ENCODE data around the gene HYAL4.

Gene HYAL4

DNA sequence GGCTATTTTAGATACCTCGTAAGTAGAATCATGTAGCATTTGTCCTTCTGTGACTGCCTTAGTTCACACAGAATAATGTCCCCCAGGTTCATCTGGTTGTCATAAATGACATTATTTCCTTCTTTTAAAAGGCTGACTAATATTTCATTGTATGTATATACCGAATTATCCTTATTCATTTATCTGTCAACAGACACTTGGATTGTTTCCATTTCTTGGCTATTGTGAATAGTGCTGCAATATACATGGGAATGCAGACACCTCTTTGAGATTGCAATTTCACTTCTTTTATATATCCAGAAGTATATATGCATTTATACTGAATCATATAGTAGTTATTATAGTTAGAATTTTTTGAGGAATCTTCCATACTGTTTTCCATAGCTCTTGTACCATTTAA lies 24.1 kb upstream of the HYAL4 start:
- Histone ChIP-seq H3K79me2 (ENCODE audit: control insufficient read depth, insufficient read depth, low read length, poor library complexity) (no peaks in the 10 kb centered on the region), H2BK5ac (ENCODE audit: low read depth, low read length, poor library complexity) (no peak overlapping the region)

GRCh38 chr7:123821320-123821719 lies 23.6 kb upstream of the HYAL4 start:
- no peak overlapping the region for H3K23ac ChIP-seq (ENCODE audit: low read length)
- no peak overlapping the region for H4K8ac ChIP-seq (ENCODE audit: low read depth, low read length)
- H3K9ac ChIP-seq (ENCODE audit: low read length): no peak overlapping the region
- no peak overlapping the region for H3K18ac ChIP-seq (ENCODE audit: low read length)
- no peak overlapping the region for H2BK120ac ChIP-seq (ENCODE audit: insufficient read depth, low read length, poor library complexity)
- no peak for DNase-seq
- H3K4ac ChIP-seq (ENCODE audit: low read depth, low read length): no peak overlapping the region
- H2AK5ac ChIP-seq (ENCODE audit: low read length): no peak overlapping the region
- H3K14ac ChIP-seq (ENCODE audit: low read length): no peak overlapping the region
- no peaks in the 10 kb centered on the region for H3K79me1 ChIP-seq (ENCODE audit: low read length)
- no peak overlapping the region for H3K4me3 ChIP-seq (ENCODE audit: low read depth, low read length)
- peaks cover 0 to 1% of the 10 kb centered on the region in 2 experiments for H3K4me1 ChIP-seq (ENCODE audit: control insufficient read depth in 1 of 2, insufficient read depth in 2 of 2, low read length in 2 of 2)
- no peak overlapping the region for H4K12ac ChIP-seq (ENCODE audit: low read depth, low read length)
- no peak overlapping the region for H3K27ac ChIP-seq (ENCODE audit: low read depth, low read length)
- no peak overlapping the region for H2BK12ac ChIP-seq (ENCODE audit: low read length)
- no peak overlapping the region for H2BK5ac ChIP-seq (ENCODE audit: low read depth, low read length, poor library complexity)
- no peaks in the 10 kb centered on the region for H3K36me3 ChIP-seq (ENCODE audit: control insufficient read depth in 1 of 2, insufficient read depth in 2 of 2, low read length in 2 of 2)
- WGBS (ENCODE audit: extremely low coverage, insufficient coverage, insufficient read length): no CpG with 5 or more reads among the region's 1 CpG
- no peak overlapping the region for H4K91ac ChIP-seq (ENCODE audit: low read depth, low read length)
- no peaks in the 10 kb centered on the region for H3K9me3 ChIP-seq (ENCODE audit: insufficient read depth, low read depth, low read length)
- no peaks in the 10 kb centered on the region for H3K79me2 ChIP-seq (ENCODE audit: control insufficient read depth, insufficient read depth, low read length, poor library complexity)
- H3K4me2 ChIP-seq (ENCODE audit: low read length): no peak overlapping the region
- no peak overlapping the region for H2AFZ ChIP-seq (ENCODE audit: insufficient read depth, low read length, poor library complexity)
- H3K27me3 ChIP-seq (ENCODE audit: insufficient read depth, low read length): no peaks in the 10 kb centered on the region

More for the DNA sequence above, 24.1 kb upstream of the HYAL4 start:
- Histone ChIP-seq H4K12ac (ENCODE audit: low read depth, low read length) (no peak overlapping the region), H3K23ac (ENCODE audit: low read length) (no peak overlapping the region), H2AFZ (ENCODE audit: insufficient read depth, low read length, poor library complexity) (no peak overlapping the region), H3K27me3 (ENCODE audit: insufficient read depth, low read length) (no peaks in the 10 kb centered on the region), H4K91ac (ENCODE audit: low read depth, low read length) (no peak overlapping the region), H3K27ac (ENCODE audit: low read depth, low read length) (no peak overlapping the region), H3K18ac (ENCODE audit: low read length) (no peak overlapping the region), H3K4me3 (ENCODE audit: low read depth, low read length) (no peak overlapping the region), H3K9me3 (ENCODE audit: insufficient read depth, low read depth, low read length) (no peaks in the 10 kb centered on the region), H3K9ac (ENCODE audit: low read length) (no peak overlapping the region), H2BK12ac (ENCODE audit: low read length) (no peak overlapping the region), H4K8ac (ENCODE audit: low read depth, low read length) (no peak overlapping the region), H2AK5ac (ENCODE audit: low read length) (no peak overlapping the region), H2BK120ac (ENCODE audit: insufficient read depth, low read length, poor library complexity) (no peak overlapping the region), H3K4me1 (ENCODE audit: control insufficient read depth in 1 of 2, insufficient read depth in 2 of 2, low read length in 2 of 2) (peaks cover 0 to 1% of the 10 kb centered on the region in 2 experiments), H3K14ac (ENCODE audit: low read length) (no peak overlapping the region), H3K4ac (ENCODE audit: low read depth, low read length) (no peak overlapping the region), H3K4me2 (ENCODE audit: low read length) (no peak overlapping the region), H3K36me3 (ENCODE audit: control insufficient read depth in 1 of 2, insufficient read depth in 2 of 2, low read length in 2 of 2) (no peaks in the 10 kb centered on the region), H3K79me1 (ENCODE audit: low read length) (no peaks in the 10 kb centered on the region)
- DNase-seq: no peak
- no CpG with 5 or more reads among the region's 2 CpGs for WGBS (ENCODE audit: extremely low coverage, insufficient coverage, insufficient read length)

DNA sequence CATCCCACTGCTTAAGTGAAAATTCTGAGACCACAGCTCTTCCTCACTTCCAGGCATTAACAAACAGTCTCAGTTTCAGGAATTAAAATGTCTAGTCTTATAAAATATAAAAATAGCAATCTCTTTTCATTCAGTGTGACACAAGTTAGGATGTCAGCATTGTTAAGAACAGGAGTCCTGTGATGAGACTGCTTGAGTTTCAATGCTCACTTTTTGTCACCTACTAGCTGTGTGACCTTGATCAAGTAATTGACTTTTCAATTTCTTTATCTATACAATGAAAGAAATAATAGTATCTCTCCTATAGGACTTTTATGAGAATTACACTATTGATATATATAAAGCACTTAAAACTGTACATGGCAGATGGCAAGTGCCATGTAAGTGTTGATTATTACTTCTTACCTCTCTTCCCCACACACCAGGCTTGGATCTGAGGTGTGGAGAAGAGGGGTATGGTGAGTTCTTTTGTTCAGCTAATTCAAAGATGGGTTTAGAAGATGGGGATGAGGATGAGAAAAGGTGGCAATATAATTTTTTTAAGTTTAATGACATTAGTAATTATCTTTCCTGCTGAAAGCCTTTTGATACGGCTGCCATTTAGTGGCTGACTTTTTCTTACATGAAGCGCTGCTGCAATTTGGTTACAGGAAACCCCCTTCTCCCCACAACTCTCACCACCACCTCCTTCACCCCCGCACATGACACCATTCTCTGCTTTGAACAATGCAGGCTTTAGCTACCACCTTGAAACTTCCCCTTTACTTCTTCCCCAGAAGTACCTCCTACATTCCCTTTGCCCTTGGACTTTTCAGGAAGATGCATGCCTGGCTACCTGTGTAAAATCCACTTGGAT lies 20.8 kb upstream of the HYAL4 start:
- no peak overlapping the region for H3K14ac ChIP-seq (ENCODE audit: low read length)
- no peak for DNase-seq
- no peak overlapping the region for H4K8ac ChIP-seq (ENCODE audit: low read depth, low read length)
- no peak overlapping the region for H3K4me3 ChIP-seq (ENCODE audit: low read depth, low read length)
- H3K27ac ChIP-seq (ENCODE audit: low read depth, low read length): no peak overlapping the region
- H4K12ac ChIP-seq (ENCODE audit: low read depth, low read length): no peak overlapping the region
- H4K91ac ChIP-seq (ENCODE audit: low read depth, low read length): no peak overlapping the region
- no peak overlapping the region for H3K9ac ChIP-seq (ENCODE audit: low read length)
- H3K79me1 ChIP-seq (ENCODE audit: low read length): no peaks in the 10 kb centered on the region
- H2AFZ ChIP-seq (ENCODE audit: insufficient read depth, low read length, poor library complexity): no peak overlapping the region
- no peak overlapping the region for H3K4ac ChIP-seq (ENCODE audit: low read depth, low read length)
- H3K18ac ChIP-seq (ENCODE audit: low read length): no peak overlapping the region
- no peaks in the 10 kb centered on the region for H3K4me1 ChIP-seq (ENCODE audit: control insufficient read depth in 1 of 2, insufficient read depth in 2 of 2, low read length in 2 of 2)
- H3K27me3 ChIP-seq (ENCODE audit: insufficient read depth, low read length): no peaks in the 10 kb centered on the region
- H2BK12ac ChIP-seq (ENCODE audit: low read length): no peak overlapping the region
- H2BK120ac ChIP-seq (ENCODE audit: insufficient read depth, low read length, poor library complexity): no peak overlapping the region
- no peaks in the 10 kb centered on the region for H3K9me3 ChIP-seq (ENCODE audit: insufficient read depth, low read depth, low read length)
- H2AK5ac ChIP-seq (ENCODE audit: low read length): no peak overlapping the region
- no peaks in the 10 kb centered on the region for H3K36me3 ChIP-seq (ENCODE audit: control insufficient read depth in 1 of 2, insufficient read depth in 2 of 2, low read length in 2 of 2)
- WGBS (ENCODE audit: extremely low coverage, insufficient coverage, insufficient read length): no CpG with 5 or more reads among the region's 3 CpGs
- no peak overlapping the region for H2BK5ac ChIP-seq (ENCODE audit: low read depth, low read length, poor library complexity)
- H3K4me2 ChIP-seq (ENCODE audit: low read length): no peak overlapping the region
- no peaks in the 10 kb centered on the region for H3K79me2 ChIP-seq (ENCODE audit: control insufficient read depth, insufficient read depth, low read length, poor library complexity)
- no peak overlapping the region for H3K23ac ChIP-seq (ENCODE audit: low read length)

DNA sequence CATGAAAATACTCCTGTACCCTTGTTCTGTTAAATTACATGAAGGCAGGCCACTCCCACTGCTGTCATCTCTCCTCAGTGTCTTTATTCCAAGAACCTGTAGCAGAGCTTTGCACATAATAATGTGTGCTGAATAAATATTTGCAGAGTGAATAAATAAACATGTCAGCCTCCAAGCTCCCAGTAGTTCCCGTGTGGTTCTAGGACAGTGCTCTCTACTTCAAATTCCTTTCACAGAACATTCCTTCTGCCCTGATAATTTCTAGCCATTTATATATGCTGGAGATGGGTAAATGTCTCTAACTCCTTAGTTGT lies 20.3 kb upstream of the HYAL4 start:
- no peak overlapping the region for H2BK120ac ChIP-seq (ENCODE audit: insufficient read depth, low read length, poor library complexity)
- no CpG with 5 or more reads among the region's 1 CpG for WGBS (ENCODE audit: extremely low coverage, insufficient coverage, insufficient read length)
- no peak overlapping the region for H4K12ac ChIP-seq (ENCODE audit: low read depth, low read length)
- H3K4ac ChIP-seq (ENCODE audit: low read depth, low read length): no peak overlapping the region
- H2AK5ac ChIP-seq (ENCODE audit: low read length): no peak overlapping the region
- H3K27me3 ChIP-seq (ENCODE audit: insufficient read depth, low read length): no peaks in the 10 kb centered on the region
- H4K8ac ChIP-seq (ENCODE audit: low read depth, low read length): no peak overlapping the region
- H3K79me1 ChIP-seq (ENCODE audit: low read length): no peaks in the 10 kb centered on the region
- no peak overlapping the region for H3K4me3 ChIP-seq (ENCODE audit: low read depth, low read length)
- peak in 1 of 2 donors; percentile 17 for DNase-seq
- H3K9ac ChIP-seq (ENCODE audit: low read length): no peak overlapping the region
- no peak overlapping the region for H3K23ac ChIP-seq (ENCODE audit: low read length)
- H3K36me3 ChIP-seq (ENCODE audit: control insufficient read depth in 1 of 2, insufficient read depth in 2 of 2, low read length in 2 of 2): no peaks in the 10 kb centered on the region
- no peak overlapping the region for H2BK12ac ChIP-seq (ENCODE audit: low read length)
- H3K79me2 ChIP-seq (ENCODE audit: control insufficient read depth, insufficient read depth, low read length, poor library complexity): no peaks in the 10 kb centered on the region
- H2AFZ ChIP-seq (ENCODE audit: insufficient read depth, low read length, poor library complexity): no peak overlapping the region
- H3K4me1 ChIP-seq (ENCODE audit: control insufficient read depth in 1 of 2, insufficient read depth in 2 of 2, low read length in 2 of 2): no peaks in the 10 kb centered on the region
- no peak overlapping the region for H4K91ac ChIP-seq (ENCODE audit: low read depth, low read length)
- no peak overlapping the region for H3K4me2 ChIP-seq (ENCODE audit: low read length)
- no peaks in the 10 kb centered on the region for H3K9me3 ChIP-seq (ENCODE audit: insufficient read depth, low read depth, low read length)
- H3K18ac ChIP-seq (ENCODE audit: low read length): no peak overlapping the region
- H3K27ac ChIP-seq (ENCODE audit: low read depth, low read length): no peak overlapping the region
- H3K14ac ChIP-seq (ENCODE audit: low read length): no peak overlapping the region
- H2BK5ac ChIP-seq (ENCODE audit: low read depth, low read length, poor library complexity): no peak overlapping the region
